ENCODE results near the gene NDRG3.

The NDRG3 gene

GRCh38 chr20:36745927-36746659 lies at the start of gene NDRG3:
Gene NDRG3 (minus strand): TSS chr20:36746090. CDS start chr20:36721735, 24,355 bp downstream.
- peak; percentile 98 for DNase-seq (ENCODE audit: insufficient read length, low spot score)
- FAIRE-seq: peak; percentile 80

GRCh38 chr20:36794116-36794474 lies 48.2 kb upstream of the NDRG3 start:
- DNase-seq (ENCODE audit: insufficient read length, low spot score): no peak
- no peak for FAIRE-seq

- DNase-seq (ENCODE audit: insufficient read length, low spot score) (no peak), FAIRE-seq (no peak)
Observed at GRCh38 chr20:36793294-36794115, 47.6 kb upstream of the NDRG3 start.

GRCh38 chr20:36792422-36792821 lies 46.5 kb upstream of the NDRG3 start:
- peak; percentile 40 for DNase-seq (ENCODE audit: insufficient read length, low spot score)
- FAIRE-seq: peak; percentile 66

- DNase-seq (ENCODE audit: insufficient read length, low spot score): peak; percentile 56
- peak; percentile 66 for FAIRE-seq
Observed at GRCh38 chr20:36791862-36792261, 46.0 kb upstream of the NDRG3 start.

GRCh38 chr20:36786663-36787062 lies 40.8 kb upstream of the NDRG3 start:
- FAIRE-seq: no peak
- no peak for DNase-seq (ENCODE audit: insufficient read length, low spot score)

GRCh38 chr20:36786246-36786645 lies 40.4 kb upstream of the NDRG3 start:
- DNase-seq (ENCODE audit: insufficient read length, low spot score) (no peak), FAIRE-seq (no peak)

- no peak for DNase-seq (ENCODE audit: insufficient read length, low spot score)
- FAIRE-seq: no peak
Observed at GRCh38 chr20:36785308-36785707, 39.4 kb upstream of the NDRG3 start.

GRCh38 chr20:36784900-36785299 lies 39.0 kb upstream of the NDRG3 start:
- FAIRE-seq (no peak), DNase-seq (ENCODE audit: insufficient read length, low spot score) (no peak)

GRCh38 chr20:36784116-36784515 lies 38.2 kb upstream of the NDRG3 start:
- FAIRE-seq: no peak
- DNase-seq (ENCODE audit: insufficient read length, low spot score): no peak

GRCh38 chr20:36779656-36780025 lies 33.8 kb upstream of the NDRG3 start:
- DNase-seq (ENCODE audit: insufficient read length, low spot score): no peak
- no peak for FAIRE-seq

GRCh38 chr20:36778831-36779655 lies 33.2 kb upstream of the NDRG3 start:
- no peak for FAIRE-seq

GRCh38 chr20:36777576-36777975 lies 31.7 kb upstream of the NDRG3 start:
- FAIRE-seq: no peak
- DNase-seq (ENCODE audit: insufficient read length, low spot score): no peak

More at GRCh38 chr20:36778831-36779655, 33.2 kb upstream of the NDRG3 start:
- no peak for DNase-seq (ENCODE audit: insufficient read length, low spot score)

GRCh38 chr20:36777167-36777566 lies 31.3 kb upstream of the NDRG3 start:
- no peak for FAIRE-seq
- no peak for DNase-seq (ENCODE audit: insufficient read length, low spot score)

- FAIRE-seq (no peak), DNase-seq (ENCODE audit: insufficient read length, low spot score) (no peak)
Observed at GRCh38 chr20:36775826-36776225, 29.9 kb upstream of the NDRG3 start.

- DNase-seq (ENCODE audit: insufficient read length, low spot score) (no peak), FAIRE-seq (no peak)
Observed at GRCh38 chr20:36775196-36775595, 29.3 kb upstream of the NDRG3 start.

- peak; percentile 94 for FAIRE-seq
Observed at GRCh38 chr20:36773597-36774390, 27.9 kb upstream of the NDRG3 start, which contains the start of gene DSN1. Gene DSN1 (minus strand): TSS chr20:36773763. CDS start chr20:36771458, 2,305 bp downstream.

GRCh38 chr20:36773107-36773596 lies 27.3 kb upstream of the NDRG3 start:
- no peak for FAIRE-seq

More at GRCh38 chr20:36773597-36774390, 27.9 kb upstream of the NDRG3 start, which contains the start of gene DSN1:
- peak; percentile 87 for DNase-seq (ENCODE audit: insufficient read length, low spot score)

GRCh38 chr20:36770680-36771079 lies 24.8 kb upstream of the NDRG3 start:
- no peak for FAIRE-seq

More at GRCh38 chr20:36773107-36773596, 27.3 kb upstream of the NDRG3 start:
- no peak for DNase-seq (ENCODE audit: insufficient read length, low spot score)

More at GRCh38 chr20:36770680-36771079, 24.8 kb upstream of the NDRG3 start:
- DNase-seq (ENCODE audit: insufficient read length, low spot score): no peak
